ENCODE measurements around the gene ACOX1. TPM values are rescaled to one million over a fixed set of nuclear protein-coding genes. Genes with fewer than 3 reads are reported as not detected.

ACOX1 gene
- 20.4 TPM for polyA plus RNA-seq (ENCODE audit: insufficient read length)

- DNase-seq, result peak; percentile 98
Observed at GRCh38 chr17:75978938-75979704, at the start of gene ACOX1, which contains the start of gene TEN1. Gene ACOX1 (minus strand): TSS chr17:75979166. CDS start chr17:75979073, 93 bp downstream. Gene TEN1 (plus strand): TSS chr17:75979240. CDS start chr17:75986193, 6,953 bp downstream.

GRCh38 chr17:76027159-76027839 lies 48.3 kb upstream of the ACOX1 start, which contains the start of gene EVPL:
Gene EVPL (minus strand): TSS chr17:76027306. CDS start chr17:76027198, 108 bp downstream.
- no peak for DNase-seq

GRCh38 chr17:76026714-76027158 lies 47.8 kb upstream of the ACOX1 start:
- no peak for DNase-seq

- no peak for DNase-seq
Observed at GRCh38 chr17:76025294-76025693, 46.3 kb upstream of the ACOX1 start.

GRCh38 chr17:76024353-76024752 lies 45.4 kb upstream of the ACOX1 start:
- no peak for DNase-seq

- DNase-seq, result no peak
Observed at GRCh38 chr17:76023900-76024237, 44.9 kb upstream of the ACOX1 start.

GRCh38 chr17:76022973-76023899 lies 44.3 kb upstream of the ACOX1 start:
- no peak for DNase-seq

- DNase-seq, result no peak
Observed at GRCh38 chr17:76022285-76022684, 43.3 kb upstream of the ACOX1 start.

- no peak for DNase-seq
Observed at GRCh38 chr17:76019833-76020467, 41.0 kb upstream of the ACOX1 start.

- no peak for DNase-seq
Observed at GRCh38 chr17:76018801-76019200, 39.8 kb upstream of the ACOX1 start.

- DNase-seq, result no peak
Observed at GRCh38 chr17:76018340-76018680, 39.3 kb upstream of the ACOX1 start.

GRCh38 chr17:76017481-76018339 lies 38.7 kb upstream of the ACOX1 start:
- DNase-seq, result no peak

- DNase-seq, result no peak
Observed at GRCh38 chr17:76014925-76015261, 35.9 kb upstream of the ACOX1 start.

GRCh38 chr17:76014100-76014924 lies 35.3 kb upstream of the ACOX1 start:
- DNase-seq, result peak; percentile 56

GRCh38 chr17:76013377-76013932 lies 34.5 kb upstream of the ACOX1 start:
- DNase-seq, result no peak

GRCh38 chr17:76011951-76012350 lies 33.0 kb upstream of the ACOX1 start:
- DNase-seq, result no peak

- no peak for DNase-seq
Observed at GRCh38 chr17:76009969-76010661, 31.1 kb upstream of the ACOX1 start.

- no peak for DNase-seq
Observed at GRCh38 chr17:76009447-76009846, 30.5 kb upstream of the ACOX1 start.

GRCh38 chr17:76008630-76009425 lies 29.9 kb upstream of the ACOX1 start:
- no peak for DNase-seq
